Brain microvascular endothelial cell (primary cell): ENCODE measurements around the gene VCAM1.

Source experiments
- DNase-seq: peaks from one replicate; pipeline ENCODE4 v3.0.0-alpha.2; 2020
- H3K27ac ChIP-seq: fragments of 250-450 bp; sonication (Bioruptor Pico); 2 replicates; pipeline ENCODE4 v1.5.1; 2020; ENCODE audit warnings: mild to moderate bottlenecking, moderate library complexity
- H3K27me3 ChIP-seq: fragments of 250-450 bp; sonication (Bioruptor Pico); replicated peaks from 2 replicates; pipeline ENCODE4 v1.5.1; 2020; ENCODE audit warnings: mild to moderate bottlenecking
- H3K36me3 ChIP-seq: fragments of 250-450 bp; sonication (Bioruptor Pico); replicated peaks from 2 replicates; pipeline ENCODE4 v1.5.1; 2020; ENCODE audit warnings: mild to moderate bottlenecking
- H3K4me3 ChIP-seq: 2 replicates; pipeline ENCODE4 v1.5.1; 2011; ENCODE audit warnings: low read depth, mild to moderate bottlenecking, control low read depth, low read length, moderate library complexity
- CTCF ChIP-seq: IDR thresholded peaks from 2 replicates; pipeline ENCODE4 v1.5.1; 2011; ENCODE audit warnings: low read depth, mild to moderate bottlenecking, moderate library complexity, low read length, control low read depth, inconsistent platforms; ENCODE audit errors: missing control alignments
- in situ Hi-C: cut with HindIII; loops from 2 replicates; pipeline ENCODE4 v1.10.0; 2017; ENCODE audit warnings: low sequenced_read_pairs, low pct_ligation_motif_present

The VCAM1 gene

DNA sequence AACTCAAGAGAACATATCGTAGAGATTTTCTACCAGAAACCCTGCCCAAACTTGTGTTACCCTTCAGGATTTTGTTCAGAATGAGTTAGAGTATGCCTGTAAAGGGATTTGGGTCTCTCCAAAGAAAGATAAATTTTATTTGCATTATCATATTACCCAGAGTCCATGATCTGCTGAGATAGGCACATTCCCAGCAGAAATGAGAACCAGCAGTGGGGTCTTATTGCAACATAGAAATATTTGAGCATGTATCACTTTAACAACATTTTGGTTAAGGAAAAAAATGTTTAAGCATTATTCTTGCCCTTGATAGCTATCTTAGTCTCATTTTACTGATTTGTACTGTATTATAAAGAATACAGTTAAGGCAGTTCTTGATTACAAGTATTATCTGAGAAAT is 10.6 kb downstream of the VCAM1 start:
- Histone ChIP-seq H3K4me3 (no peak overlapping the region), H3K27me3 (no peaks in the 10 kb centered on the region), H3K27ac (no peak overlapping the region), H3K36me3 (no peaks in the 10 kb centered on the region)
- DNase-seq = peak; percentile 45
- TF ChIP-seq CTCF = no peak
- in situ Hi-C loops = no loop called here

GRCh38 chr1:100731309-100731708 is 11.8 kb downstream of the VCAM1 start:
- DNase-seq = no peak
- H3K27me3 ChIP-seq = no peaks in the 10 kb centered on the region
- H3K36me3 ChIP-seq = no peaks in the 10 kb centered on the region
- no peak for TF ChIP-seq CTCF
- in situ Hi-C loops = no loop called here
- no peak overlapping the region for H3K4me3 ChIP-seq
- no peak overlapping the region for H3K27ac ChIP-seq

DNA sequence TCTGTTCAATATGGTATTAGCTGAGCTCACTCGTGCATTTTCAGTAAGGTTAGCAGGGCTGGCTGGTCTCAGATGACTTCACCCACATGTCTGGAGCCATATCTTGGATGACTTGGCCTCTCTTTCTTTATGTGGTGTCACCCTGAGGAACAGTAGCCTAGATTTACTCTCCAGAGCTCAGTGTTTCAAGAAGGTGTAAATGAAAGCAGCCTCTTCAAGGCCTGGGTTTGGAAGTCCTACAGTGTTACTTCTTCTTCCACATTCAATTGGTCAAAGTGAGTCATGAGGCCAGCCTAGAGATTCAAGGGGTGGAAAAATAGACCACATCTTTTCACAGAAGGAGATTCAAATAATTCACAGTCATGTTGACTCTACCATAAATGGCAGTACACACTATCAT is 12.2 kb downstream of the VCAM1 start:
- Histone ChIP-seq H3K4me3 (no peak overlapping the region), H3K27ac (no peak overlapping the region), H3K27me3 (no peaks in the 10 kb centered on the region), H3K36me3 (no peaks in the 10 kb centered on the region)
- no peak for TF ChIP-seq CTCF
- in situ Hi-C loops = no loop called here
- no peak for DNase-seq

- in situ Hi-C loops = no loop called here
- H3K27ac ChIP-seq = no peak overlapping the region
- TF ChIP-seq CTCF = no peak
- H3K4me3 ChIP-seq = no peak overlapping the region
- no peaks in the 10 kb centered on the region for H3K36me3 ChIP-seq
- H3K27me3 ChIP-seq = no peaks in the 10 kb centered on the region
- DNase-seq = no peak
Observed at GRCh38 chr1:100734676-100735075, 15.1 kb downstream of the VCAM1 start.

DNA sequence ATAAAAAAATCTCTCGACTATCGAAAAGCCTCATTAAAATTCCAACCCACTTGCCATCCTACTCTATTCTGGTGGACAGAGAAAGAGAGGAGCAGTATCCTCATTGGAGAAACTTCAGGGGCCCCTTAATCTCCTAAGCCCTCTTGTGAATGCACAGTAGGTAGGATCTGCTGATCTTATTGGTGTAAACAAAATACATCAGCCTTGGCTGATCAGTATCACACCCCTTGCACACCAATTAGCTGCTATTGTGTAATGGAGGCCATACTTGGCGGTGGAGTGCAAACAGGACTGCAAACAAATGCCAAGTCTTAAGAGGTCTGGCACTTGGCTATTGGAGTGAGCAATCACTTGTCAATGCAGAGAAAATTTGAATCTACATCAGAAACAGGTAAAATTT is 15.7 kb downstream of the VCAM1 start:
- TF ChIP-seq CTCF = no peak
- Histone ChIP-seq H3K36me3 (no peaks in the 10 kb centered on the region), H3K27ac (no peak overlapping the region), H3K27me3 (no peaks in the 10 kb centered on the region), H3K4me3 (no peak overlapping the region)
- in situ Hi-C loops = no loop called here
- no peak for DNase-seq

DNA sequence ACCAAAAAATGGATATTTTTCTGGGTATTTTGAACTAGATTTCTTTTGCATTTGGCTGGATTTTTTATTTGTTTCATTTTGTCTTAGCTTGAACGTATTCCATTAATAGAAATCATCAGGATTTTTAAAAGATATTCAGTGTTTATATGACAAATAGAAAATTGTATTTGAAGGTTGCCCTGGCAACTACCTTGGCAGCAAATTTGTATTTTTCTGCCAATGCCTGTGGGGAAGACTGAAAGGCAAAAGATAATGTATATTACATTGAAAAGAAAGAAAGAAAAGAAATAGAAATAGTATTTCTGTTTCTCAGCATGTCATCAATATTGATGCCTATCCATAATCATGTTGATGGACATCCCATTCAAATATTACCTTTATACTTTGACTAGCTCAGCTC is 16.8 kb downstream of the VCAM1 start:
- TF ChIP-seq CTCF = no peak
- no peak overlapping the region for H3K27ac ChIP-seq
- DNase-seq = no peak
- no peak overlapping the region for H3K4me3 ChIP-seq
- H3K27me3 ChIP-seq = no peaks in the 10 kb centered on the region
- in situ Hi-C loops = no loop called here
- no peaks in the 10 kb centered on the region for H3K36me3 ChIP-seq
